ENCODE measurements around the gene OPRL1.

The OPRL1 gene

DNA sequence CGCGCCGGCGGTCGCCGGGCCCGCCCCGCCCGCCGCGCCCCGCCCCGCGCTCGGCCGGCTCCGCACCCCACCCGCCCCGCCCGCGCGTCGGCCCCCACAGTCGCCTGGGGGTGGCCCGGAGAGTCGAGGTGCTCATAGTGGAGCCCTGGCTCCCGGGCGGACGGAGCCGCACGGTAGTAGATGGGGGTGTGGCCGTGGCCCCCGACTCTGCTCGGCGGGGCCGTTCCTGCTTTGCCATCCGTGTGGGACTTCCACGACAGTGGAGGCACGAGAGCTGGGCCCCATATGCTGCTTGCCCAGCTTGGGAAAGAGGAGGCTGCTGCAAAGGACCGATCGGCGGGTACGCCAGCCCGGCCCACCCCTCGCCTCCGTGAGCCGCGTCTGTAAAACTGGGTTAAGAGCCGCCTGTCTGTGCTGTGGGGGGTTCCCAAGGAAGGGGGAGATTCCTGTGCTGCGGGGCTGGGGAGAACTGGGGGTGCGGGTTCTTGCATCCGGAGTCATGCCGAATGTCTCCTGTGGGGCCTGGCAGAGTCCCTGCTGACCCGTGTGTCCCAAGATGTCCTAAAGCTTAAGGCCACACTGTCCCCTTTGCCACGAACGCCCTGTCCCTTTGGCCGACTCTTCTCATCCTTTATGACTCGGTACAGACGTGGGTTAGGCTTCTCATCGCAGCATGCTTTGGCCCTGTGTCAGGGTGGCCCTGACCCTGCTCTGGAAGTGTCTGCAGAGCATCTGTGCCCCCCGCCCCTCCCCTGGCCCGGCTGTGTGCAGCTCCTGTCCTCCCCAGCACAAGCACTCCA, at the start of gene OPRL1:
OPRL1 (plus strand) TSS at position 70 of the 800 bp plus-strand sequence. CDS start 12,639 bp downstream, outside the sequence.
- Mint-ChIP-seq H3K27ac (peak within 1 kb of the TSS; percentile 92), H3K36me3 (peaks cover 24% of the 10 kb centered on the region), H3K9me3 (no peaks in the 10 kb centered on the region), H3K27me3 (peaks cover 45% of the 10 kb centered on the region), H3K4me1 (peaks cover 53% of the 10 kb centered on the region), H3K4me3 (peak within 1 kb of the TSS; percentile 94)
- CTCF ChIA-PET = interaction anchor here (0.6 to 5.7 kb wide), 5 partner anchors 39 to 144 kb away, joined by 3 to 75 read pairs (median 7); partner anchors contain the start of genes PRPF6 and SAMD10
- DNase-seq = peak; percentile 72

DNA sequence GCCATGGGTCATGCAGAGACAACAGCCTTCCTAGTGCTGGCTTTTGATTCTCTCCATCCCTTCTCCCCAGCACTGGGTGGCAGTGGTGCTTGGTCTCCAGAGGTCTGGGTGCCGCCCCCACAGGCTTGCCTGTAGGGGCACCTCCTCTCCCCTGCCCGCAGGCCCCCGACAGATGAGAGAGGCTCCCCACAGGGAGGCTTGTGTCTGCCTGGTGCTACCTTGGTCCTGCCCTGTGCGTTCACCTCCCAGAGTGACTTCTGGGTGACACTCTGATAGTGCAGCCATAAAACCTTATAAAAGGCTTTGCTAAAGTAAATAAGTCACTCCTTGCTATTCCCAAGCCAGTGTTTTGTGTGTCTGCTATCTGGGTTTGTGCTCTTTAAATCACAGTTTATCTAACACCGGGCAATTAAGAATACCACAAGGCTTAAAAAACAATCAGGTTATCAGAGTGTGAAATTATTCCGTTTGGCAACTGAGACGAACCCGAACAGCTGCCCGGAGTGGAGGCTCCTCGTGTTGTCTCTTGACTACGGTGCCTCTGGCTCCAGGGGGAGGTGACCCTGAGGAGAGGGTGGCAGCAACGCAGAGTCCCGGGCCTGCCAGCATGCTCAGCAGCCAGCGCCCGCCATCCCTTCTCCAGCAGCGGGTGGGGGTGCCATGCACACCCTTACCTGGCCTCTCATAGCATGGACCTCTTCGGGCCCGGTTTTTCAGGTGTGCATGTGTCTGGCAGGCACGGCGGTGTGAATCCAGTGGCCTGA, 49.3 kb upstream of the OPRL1 start:
- Mint-ChIP-seq H3K27me3 (no peaks in the 10 kb centered on the region), H3K27ac (no peak overlapping the region), H3K4me1 (peaks cover 17% of the 10 kb centered on the region), H3K4me3 (no peak overlapping the region), H3K36me3 (peaks cover 54% of the 10 kb centered on the region), H3K9me3 (no peaks in the 10 kb centered on the region)
- CTCF ChIA-PET = no interaction called here
- no peak for DNase-seq

DNA sequence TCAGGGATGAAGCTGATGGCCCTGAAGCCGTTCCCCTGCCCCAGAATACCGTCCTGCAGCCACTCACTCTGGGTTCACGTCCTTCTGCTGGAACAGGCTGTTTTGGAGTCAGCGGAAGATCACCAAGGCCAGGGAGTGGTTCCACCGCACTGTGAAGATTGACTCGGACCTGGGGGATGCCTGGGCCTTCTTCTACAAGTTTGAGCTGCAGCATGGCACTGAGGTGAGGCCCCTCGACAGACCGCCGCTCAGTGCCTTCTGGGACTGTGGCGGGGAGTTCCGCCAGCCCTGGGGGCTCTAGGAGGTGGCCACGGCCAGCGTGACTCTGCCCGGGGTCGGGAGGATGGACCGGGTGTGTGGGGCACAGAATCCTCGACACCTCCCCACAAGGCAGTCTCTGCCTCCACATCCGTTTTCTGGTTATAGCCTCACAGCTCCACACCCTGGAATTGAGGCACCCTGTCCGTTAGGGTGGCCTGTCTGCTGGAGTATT, 48.0 kb upstream of the OPRL1 start:
- H3K36me3 Mint-ChIP-seq = peaks cover 48% of the 10 kb centered on the region
- H3K9me3 Mint-ChIP-seq = no peaks in the 10 kb centered on the region
- no peak overlapping the region for H3K4me3 Mint-ChIP-seq
- peak overlapping the region; percentile 33 for H3K27ac Mint-ChIP-seq
- peaks cover 28% of the 10 kb centered on the region for H3K4me1 Mint-ChIP-seq
- CTCF ChIA-PET = no interaction called here
- no peak for DNase-seq
- H3K27me3 Mint-ChIP-seq = no peaks in the 10 kb centered on the region

DNA sequence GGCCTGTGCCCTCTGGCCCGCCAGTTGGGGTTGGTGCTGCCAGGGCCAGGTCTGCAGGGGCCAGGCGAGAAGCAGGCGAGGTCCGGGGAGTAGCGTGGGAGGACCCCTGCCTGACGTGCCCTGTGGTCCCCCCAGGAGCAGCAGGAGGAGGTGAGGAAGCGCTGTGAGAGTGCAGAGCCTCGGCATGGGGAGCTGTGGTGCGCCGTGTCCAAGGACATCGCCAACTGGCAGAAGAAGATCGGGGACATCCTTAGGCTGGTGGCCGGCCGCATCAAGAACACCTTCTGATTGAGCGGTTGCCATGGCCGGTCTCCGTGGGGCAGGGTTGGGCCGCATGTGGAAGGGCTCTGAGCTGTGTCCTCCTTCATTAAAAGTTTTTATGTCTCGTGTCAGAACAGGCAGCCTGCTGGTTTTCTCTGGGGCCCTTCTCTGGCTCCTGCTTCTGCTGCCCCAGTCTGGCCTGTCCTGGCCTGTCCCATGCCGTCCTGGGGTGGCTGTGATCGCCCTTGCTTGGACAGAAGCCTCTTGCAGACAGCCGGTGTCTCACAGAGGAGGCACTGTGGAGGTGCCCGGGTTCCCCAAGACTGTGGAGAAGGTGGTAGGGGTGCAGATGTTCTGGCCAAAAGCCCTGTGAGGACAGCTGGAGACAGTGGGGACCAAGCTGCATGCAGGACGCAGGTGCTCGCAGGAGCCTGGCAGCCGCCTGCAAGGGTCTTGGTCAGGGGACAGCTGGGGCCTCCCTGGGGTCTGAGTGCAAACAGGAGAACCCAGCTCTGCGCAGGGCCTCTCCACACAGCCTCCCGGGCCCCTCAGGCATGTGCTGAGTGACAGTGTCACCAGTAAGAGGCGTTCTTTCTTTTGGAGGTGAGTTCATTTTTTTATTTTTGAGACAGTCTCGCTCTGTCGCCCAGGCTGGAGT, 46.9 kb upstream of the OPRL1 start:
- H3K27ac Mint-ChIP-seq = peak overlapping the region; percentile 11
- peaks cover 7% of the 10 kb centered on the region for H3K27me3 Mint-ChIP-seq
- peaks cover 39% of the 10 kb centered on the region for H3K4me1 Mint-ChIP-seq
- CTCF ChIA-PET = no interaction called here
- no peak for DNase-seq
- peaks cover 44% of the 10 kb centered on the region for H3K36me3 Mint-ChIP-seq
- H3K9me3 Mint-ChIP-seq = no peaks in the 10 kb centered on the region
- H3K4me3 Mint-ChIP-seq = no peak overlapping the region

DNA sequence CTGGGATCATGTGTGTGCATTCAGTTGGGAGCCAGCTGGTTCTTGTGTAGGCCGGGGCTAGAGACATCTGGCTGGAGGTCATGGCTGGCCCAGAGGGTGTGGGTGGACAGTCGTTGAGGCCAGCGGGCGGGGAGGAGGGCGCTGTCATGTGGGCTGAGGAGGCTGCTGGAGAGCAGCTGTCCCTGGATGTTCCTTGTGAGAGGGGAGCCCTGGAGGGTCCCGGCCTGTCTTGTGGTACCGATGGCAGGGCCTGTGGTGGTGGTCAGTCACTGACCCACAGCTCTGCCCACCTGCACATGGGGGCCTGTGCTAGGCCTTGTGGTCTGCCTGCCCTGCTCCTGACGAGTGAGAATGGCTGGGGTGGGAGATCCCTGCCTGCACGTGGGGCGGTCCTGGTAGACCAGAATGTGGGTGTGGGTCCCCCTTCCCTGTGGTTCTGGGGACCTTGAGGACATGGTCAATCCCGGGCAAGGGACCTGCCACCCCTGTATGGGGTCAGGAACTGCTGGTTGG, 45.8 kb upstream of the OPRL1 start:
- CTCF ChIA-PET = interaction anchor here (0.9 kb wide), 1 partner anchor 53 kb away, joined by 6 read pairs; the partner anchor contains the start of gene PRPF6
- Mint-ChIP-seq H3K27ac (peak overlapping the region; percentile 68), H3K9me3 (no peaks in the 10 kb centered on the region), H3K4me3 (no peak overlapping the region), H3K27me3 (peaks cover 7% of the 10 kb centered on the region), H3K36me3 (peaks cover 41% of the 10 kb centered on the region), H3K4me1 (peaks cover 39% of the 10 kb centered on the region)
- no peak for DNase-seq

DNA sequence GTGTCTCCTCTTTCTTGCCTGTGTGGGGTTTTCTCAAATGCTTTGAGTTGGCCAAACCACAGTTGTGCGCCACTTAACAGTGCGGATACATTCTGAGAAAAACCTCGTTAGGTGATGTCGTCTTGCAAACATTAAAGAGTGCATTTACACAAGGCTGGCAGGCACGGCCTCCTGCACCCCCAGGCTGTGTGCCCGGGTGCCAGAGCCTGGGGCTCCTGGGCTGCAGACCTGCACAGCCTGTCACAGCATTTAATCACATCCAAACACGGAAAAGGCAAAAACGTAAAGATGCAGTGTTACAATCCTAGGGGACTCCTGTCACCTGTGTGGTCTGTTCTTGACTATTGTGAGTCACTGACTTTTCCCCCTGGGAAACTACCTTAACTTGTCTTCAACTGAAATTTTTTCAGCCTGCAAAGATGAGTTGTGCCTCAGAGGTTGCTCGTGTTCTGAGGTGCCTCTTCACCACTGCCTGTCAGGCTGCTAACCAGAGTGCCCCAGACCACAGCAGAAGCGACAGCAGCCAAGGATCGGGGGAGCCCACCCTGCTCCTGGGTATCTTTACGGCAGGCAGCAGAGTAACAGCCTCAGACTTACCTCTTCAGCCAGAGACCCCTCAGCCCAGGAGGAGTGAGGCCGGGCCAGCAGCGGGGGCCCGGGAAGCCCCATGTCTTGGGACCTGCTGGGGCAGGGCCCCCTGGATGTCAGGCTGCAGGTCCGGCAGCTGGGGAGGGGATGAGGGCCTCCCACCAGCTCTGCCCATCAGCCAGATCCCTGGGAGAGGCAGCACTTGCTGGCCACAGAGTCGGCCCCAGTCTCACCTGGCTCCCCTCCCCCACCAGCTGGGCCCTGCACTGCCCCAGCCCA, 44.6 kb upstream of the OPRL1 start:
- DNase-seq = peak; percentile 41
- Mint-ChIP-seq H3K27me3 (peaks cover 15% of the 10 kb centered on the region), H3K4me1 (peaks cover 52% of the 10 kb centered on the region), H3K36me3 (peaks cover 30% of the 10 kb centered on the region), H3K4me3 (peak overlapping the region; percentile 35), H3K9me3 (no peaks in the 10 kb centered on the region), H3K27ac (peak overlapping the region; percentile 92)
- CTCF ChIA-PET = interaction anchor here (2.3 kb wide), 1 partner anchor 55 kb away, joined by 16 read pairs; the partner anchor contains the start of genes PRPF6 and SAMD10

DNA sequence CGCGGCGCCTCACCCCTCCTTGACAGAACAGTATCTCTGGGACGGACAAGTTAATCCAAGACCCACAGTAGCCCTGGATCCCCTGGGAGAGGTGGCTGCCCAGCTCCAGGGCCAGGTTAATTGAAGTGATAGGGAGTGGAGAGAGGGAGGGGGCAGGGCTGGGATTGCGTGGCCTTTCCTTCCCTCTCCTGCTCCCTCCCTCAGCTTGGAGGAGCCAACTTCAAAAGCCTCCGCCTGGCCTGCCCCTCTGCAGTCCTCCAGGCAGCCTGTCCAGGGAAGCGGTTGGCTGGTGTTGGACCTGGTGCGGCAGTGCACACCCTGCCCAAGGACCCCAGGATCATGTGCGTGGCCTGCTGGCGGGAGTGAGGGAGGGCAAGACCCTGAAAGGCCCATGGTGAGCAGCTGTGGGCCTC, 43.9 kb upstream of the OPRL1 start, which contains the start of gene C20orf204:
C20orf204 (plus strand) TSS at position 250 of the 413 bp plus-strand sequence; CDS start at position 392, 142 bp downstream.
- H3K27me3 Mint-ChIP-seq = peaks cover 21% of the 10 kb centered on the region
- peak within 1 kb of the TSS; percentile 92 for H3K27ac Mint-ChIP-seq
- H3K36me3 Mint-ChIP-seq = peaks cover 27% of the 10 kb centered on the region
- CTCF ChIA-PET = interaction anchor here (2.3 kb wide), 1 partner anchor 56 kb away, joined by 16 read pairs; the partner anchor contains the start of genes PRPF6 and SAMD10
- no peaks in the 10 kb centered on the region for H3K9me3 Mint-ChIP-seq
- DNase-seq = no peak
- peaks cover 58% of the 10 kb centered on the region for H3K4me1 Mint-ChIP-seq
- peak within 1 kb of the TSS; percentile 35 for H3K4me3 Mint-ChIP-seq

DNA sequence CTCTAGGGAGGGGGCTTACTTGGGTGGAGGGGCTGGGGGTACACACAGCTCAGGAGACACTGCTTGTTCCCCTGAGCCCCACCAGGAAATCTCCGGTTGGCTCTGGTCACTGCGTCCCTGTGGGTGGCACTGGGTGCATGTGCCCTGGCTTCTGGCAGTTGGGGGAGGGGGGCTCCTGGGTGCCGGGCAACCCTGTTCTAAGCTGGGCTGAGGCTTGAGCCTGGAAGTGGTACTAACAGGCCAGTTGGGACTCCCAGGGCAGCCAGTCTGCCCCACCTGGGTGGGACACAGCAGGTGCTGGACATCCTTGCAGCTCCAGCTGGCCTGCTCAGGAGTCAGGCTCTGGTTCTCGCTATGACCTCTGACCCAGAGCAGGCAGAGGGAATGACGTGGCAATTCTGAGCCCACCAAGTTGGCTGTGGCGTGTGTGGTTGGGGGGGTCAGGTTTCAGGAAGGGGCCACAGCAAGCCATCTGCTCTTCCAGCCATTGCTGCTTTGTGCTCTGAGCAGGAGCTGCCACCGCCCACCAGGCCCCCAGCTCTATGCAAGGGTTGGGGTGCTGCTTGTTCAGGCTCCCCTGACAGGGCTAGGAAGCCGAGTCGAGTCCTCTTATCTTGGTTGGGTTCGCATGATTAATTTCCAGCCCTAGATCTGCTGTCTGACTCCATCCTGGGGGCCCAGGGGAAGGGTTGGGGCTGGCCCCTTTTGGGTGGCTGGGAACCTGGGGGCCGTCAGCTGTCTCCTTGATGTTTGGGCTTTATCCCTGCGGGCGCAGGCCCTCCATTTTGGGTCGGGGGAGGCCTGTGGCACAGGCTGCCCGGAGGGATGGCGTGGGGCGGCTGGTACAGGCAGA, 43.3 kb upstream of the OPRL1 start:
- Mint-ChIP-seq H3K9me3 (no peaks in the 10 kb centered on the region), H3K4me1 (peaks cover 63% of the 10 kb centered on the region), H3K36me3 (peaks cover 26% of the 10 kb centered on the region), H3K27me3 (peaks cover 27% of the 10 kb centered on the region), H3K27ac (peak overlapping the region; percentile 69), H3K4me3 (no peak overlapping the region)
- no peak for DNase-seq
- CTCF ChIA-PET = interaction anchor here (0.8 to 3.7 kb wide), 4 partner anchors 9 to 84 kb away, joined by 3 to 24 read pairs (median 10); partner anchors contain the start of genes PRPF6 and SAMD10

DNA sequence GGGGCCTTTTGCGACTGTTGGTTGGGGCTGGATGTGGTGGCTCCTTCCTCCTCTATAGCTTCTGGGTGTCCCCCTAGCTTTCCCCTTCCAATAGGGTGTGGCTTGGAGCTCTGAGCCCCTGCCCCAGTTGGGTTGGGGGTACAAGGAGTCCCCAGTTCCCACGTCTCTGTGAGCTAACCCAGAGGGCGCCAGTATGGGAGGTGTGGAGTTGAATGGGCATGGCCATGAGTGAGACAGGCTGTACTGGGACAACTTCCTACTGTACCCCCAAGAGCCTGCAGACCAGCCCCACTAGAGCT, 42.7 kb upstream of the OPRL1 start:
- no peak for DNase-seq
- no peak overlapping the region for H3K4me3 Mint-ChIP-seq
- H3K4me1 Mint-ChIP-seq = peaks cover 67% of the 10 kb centered on the region
- CTCF ChIA-PET = interaction anchor here (0.8 to 3.7 kb wide), 6 partner anchors 10 to 83 kb away, joined by 3 to 24 read pairs (median 10); partner anchors contain the start of genes PRPF6 and SAMD10
- H3K36me3 Mint-ChIP-seq = peaks cover 22% of the 10 kb centered on the region
- H3K27me3 Mint-ChIP-seq = peaks cover 33% of the 10 kb centered on the region
- no peaks in the 10 kb centered on the region for H3K9me3 Mint-ChIP-seq
- H3K27ac Mint-ChIP-seq = peak overlapping the region; percentile 60

DNA sequence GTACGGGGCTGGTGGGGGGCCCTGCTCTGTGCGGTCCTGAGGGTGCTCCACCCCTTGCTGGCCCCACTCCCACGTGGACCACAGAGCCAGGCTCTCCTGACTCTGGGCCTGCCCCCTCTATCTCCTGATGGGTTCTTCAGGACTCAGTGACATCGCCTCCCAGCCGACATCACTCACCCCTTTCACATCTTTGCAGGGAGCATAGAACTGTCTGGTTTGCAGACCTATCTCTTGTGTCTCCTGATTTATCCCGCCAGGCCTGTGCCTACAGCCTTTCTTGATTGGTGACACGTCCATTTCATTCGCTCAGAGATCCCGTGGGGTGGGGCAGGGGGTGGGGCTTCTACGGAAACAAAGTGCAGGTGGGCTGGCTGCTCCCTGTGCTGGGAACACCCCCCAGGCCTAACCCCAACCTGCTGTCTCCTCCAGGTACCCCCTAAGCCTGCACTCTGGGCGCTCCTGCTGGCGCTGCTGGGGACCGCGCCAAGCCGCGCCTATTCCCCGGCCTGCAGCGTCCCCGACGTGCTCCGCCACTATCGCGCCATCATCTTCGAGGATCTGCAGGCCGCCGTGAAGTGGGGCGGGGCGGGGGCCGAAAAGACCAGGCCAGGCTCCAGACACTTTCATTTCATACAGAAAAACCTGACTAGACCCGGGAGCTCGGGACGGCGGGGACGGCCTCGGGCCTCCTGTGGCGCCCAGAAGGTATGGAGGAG, 42.2 kb upstream of the OPRL1 start:
- CTCF ChIA-PET = interaction anchor here (0.8 to 4.9 kb wide), 23 partner anchors 9 to 500 kb away, joined by 3 to 89 read pairs (median 6); partner anchors contain the start of genes PRPF6, PTK6, SAMD10 and SOX18
- Mint-ChIP-seq H3K4me1 (peaks cover 68% of the 10 kb centered on the region), H3K27me3 (peaks cover 35% of the 10 kb centered on the region), H3K27ac (peak overlapping the region; percentile 62), H3K36me3 (peaks cover 18% of the 10 kb centered on the region), H3K9me3 (no peaks in the 10 kb centered on the region), H3K4me3 (peak overlapping the region; percentile 67)
- DNase-seq = no peak

DNA sequence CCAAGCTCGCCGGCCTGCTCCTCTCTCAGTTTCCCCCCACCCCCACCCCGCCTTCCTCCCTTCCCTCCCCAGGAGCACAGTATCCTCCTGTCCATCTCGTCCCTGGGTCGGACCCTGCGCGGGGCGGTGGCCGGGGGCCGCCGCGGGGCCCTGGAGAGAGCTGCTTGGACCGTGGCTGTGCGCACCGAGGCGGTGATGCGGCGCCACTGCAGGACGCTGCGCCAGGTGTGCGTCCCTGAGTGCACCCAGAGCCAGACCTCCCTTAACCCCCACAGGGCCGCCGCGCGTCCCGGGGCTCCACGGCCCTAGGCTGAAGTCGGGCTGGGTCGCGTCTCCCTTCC, 41.7 kb upstream of the OPRL1 start:
- H3K36me3 Mint-ChIP-seq = peaks cover 18% of the 10 kb centered on the region
- H3K4me1 Mint-ChIP-seq = peaks cover 68% of the 10 kb centered on the region
- CTCF ChIA-PET = interaction anchor here (0.9 to 4.9 kb wide), 28 partner anchors 9 to 535 kb away, joined by 3 to 89 read pairs (median 5); partner anchors contain the start of genes PCMTD2, PRPF6, PTK6 and SAMD10
- H3K27ac Mint-ChIP-seq = no peak overlapping the region
- peaks cover 39% of the 10 kb centered on the region for H3K27me3 Mint-ChIP-seq
- H3K4me3 Mint-ChIP-seq = peak overlapping the region; percentile 67
- no peaks in the 10 kb centered on the region for H3K9me3 Mint-ChIP-seq
- DNase-seq = no peak

Data from activated naive CD4-positive, alpha-beta T cell treated with anti-CD3 and anti-CD28 coated beads, Interleukin-2, amount 10 ng/mL, durations not matched to agents 7 days and 5 days (primary cell).